ENCODE results near the gene POLE.

The POLE gene

DNA sequence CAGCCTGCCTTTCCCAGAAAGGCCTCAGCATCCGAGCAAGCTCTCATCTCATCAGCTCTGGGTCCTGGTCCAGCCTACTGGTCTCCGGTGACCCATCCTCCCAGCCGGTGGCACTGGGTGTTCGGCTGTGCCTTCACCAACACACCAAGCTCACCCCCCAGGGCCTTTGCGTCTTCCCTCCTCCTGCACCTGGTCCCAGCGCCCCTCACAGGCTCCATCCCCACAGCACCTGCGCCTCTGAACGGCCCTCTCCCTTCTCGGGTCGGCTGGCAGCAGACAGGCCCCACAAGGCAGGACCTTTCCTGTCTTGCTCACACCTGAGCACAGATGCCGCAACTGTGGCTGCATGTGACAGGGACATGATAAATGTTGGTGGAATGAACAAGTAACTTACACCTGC is 55.5 kb downstream of the POLE start:
- no peak overlapping the region for H3K4me3 ChIP-seq (ENCODE audit: low read length)
- no peak for DNase-seq (ENCODE audit: low read depth)
- no peak for TF ChIP-seq CTCF (IDR thresholded peaks at IDR 0.05; ENCODE audit: insufficient read depth, low read depth, low read length, missing control alignments)

DNA sequence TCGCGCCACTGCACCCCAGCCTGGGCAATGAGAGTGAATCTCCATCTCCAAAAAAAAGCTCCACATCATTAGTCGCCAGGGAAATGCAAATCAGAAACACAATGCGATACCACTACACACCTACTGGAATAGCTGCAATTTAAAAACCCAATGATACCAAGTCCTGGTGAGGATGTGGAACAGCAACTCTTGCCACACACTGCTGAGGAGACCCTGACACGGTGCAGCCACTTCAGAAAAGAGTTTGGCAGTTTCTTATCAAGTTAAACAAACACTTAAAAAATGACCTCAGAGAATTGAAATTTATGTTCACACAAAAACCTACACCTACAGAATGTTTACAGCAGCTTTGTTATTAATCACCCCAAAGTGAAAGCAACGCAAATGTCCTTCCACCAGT is 56.5 kb downstream of the POLE start:
- TF ChIP-seq CTCF (IDR thresholded peaks at IDR 0.05; ENCODE audit: insufficient read depth, low read depth, low read length, missing control alignments): no peak
- no peak for DNase-seq (ENCODE audit: low read depth)
- H3K4me3 ChIP-seq (ENCODE audit: low read length): no peak overlapping the region

DNA sequence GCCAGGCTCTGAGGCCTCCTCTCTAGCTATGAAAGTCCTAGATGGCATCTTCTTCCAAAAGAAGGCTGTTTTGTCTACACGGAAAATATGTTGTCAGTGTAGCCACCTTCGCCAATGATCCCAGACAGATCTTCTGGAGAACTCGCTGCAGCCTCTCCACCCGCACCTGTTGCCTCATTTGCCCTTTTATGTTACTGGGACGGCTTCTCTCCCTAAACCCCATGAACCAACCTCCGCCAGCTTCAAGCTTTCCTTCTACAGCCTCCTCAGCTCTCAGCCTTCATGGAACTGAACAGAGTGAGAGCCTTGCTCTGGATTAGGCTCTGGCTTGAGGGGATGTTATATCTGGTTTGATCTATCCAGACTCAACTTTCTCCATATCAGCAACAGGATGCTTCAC is 57.8 kb downstream of the POLE start:
- no peak for DNase-seq (ENCODE audit: low read depth)
- no peak overlapping the region for H3K4me3 ChIP-seq (ENCODE audit: low read length)
- no peak for TF ChIP-seq CTCF (IDR thresholded peaks at IDR 0.05; ENCODE audit: insufficient read depth, low read depth, low read length, missing control alignments)

GRCh38 chr12:132625731-132626430 is 61.3 kb downstream of the POLE start:
- no peak for TF ChIP-seq CTCF (IDR thresholded peaks at IDR 0.05; ENCODE audit: insufficient read depth, low read depth, low read length, missing control alignments)
- H3K4me3 ChIP-seq (ENCODE audit: low read length): no peak overlapping the region
- no peak for DNase-seq (ENCODE audit: low read depth)

DNA sequence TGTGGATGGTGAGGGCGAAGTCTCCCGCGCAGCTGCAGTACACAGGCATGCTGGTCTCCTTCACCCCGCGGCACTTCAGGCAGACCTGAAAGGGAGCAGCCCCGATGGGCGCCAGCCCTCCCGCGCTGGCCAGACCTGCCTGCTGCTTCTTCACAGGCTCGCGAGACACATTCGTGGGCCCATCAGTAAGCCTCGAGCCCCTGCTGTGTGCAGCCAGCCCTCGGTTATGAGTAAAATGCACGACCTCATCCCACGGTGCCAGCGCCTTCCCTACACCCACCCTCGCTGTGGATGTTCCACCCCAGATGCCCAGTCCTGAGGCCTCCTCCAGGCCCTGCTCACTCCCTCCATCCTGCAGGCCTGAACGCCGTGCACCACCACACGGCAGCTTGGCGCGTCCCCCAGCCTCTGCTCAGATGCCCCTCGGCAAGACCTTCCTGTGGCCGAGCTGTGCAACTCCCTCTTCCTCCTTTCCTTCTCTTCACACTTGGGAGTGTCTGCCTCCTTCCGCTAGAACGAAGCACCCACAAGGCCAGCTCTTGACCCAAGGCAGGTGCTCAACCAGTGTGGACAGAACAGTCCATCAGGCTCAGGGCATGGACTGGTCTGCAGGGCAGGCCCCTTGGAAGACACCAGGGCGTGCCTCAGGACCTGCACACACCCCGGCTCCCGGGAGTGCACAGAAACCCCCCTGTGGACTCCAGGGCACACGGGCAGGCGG is 62.1 kb downstream of the POLE start:
- TF ChIP-seq CTCF (IDR thresholded peaks at IDR 0.05; ENCODE audit: insufficient read depth, low read depth, low read length, missing control alignments): no peak
- no peak overlapping the region for H3K4me3 ChIP-seq (ENCODE audit: low read length)
- DNase-seq (ENCODE audit: low read depth): no peak

- no peak for DNase-seq (ENCODE audit: low read depth)
- H3K4me3 ChIP-seq (ENCODE audit: low read length): no peak overlapping the region
- no peak for TF ChIP-seq CTCF (IDR thresholded peaks at IDR 0.05; ENCODE audit: insufficient read depth, low read depth, low read length, missing control alignments)
Observed at GRCh38 chr12:132624186-132624855, 62.8 kb downstream of the POLE start.

Data from epithelial cell of esophagus (primary cell).